Endothelial cell (in vitro differentiated cells): ENCODE measurements around the gene CALN1. TPM values are rescaled to one million over a fixed set of nuclear protein-coding genes. Genes with fewer than 3 reads are reported as not detected.
"Not testable (repeated sequence)": the region's sequence is repeated elsewhere in the genome, so short reads cannot be mapped to it uniquely, and the experiment has no call there.

Experiments
- DNase-seq: peaks from one replicate; pipeline ENCODE4 v3.0.0; 2021; ENCODE audit warnings: low spot score
- H3K27ac Mint-ChIP-seq: one replicate; pipeline ENCODE4 v1.8.0; 2021; ENCODE audit warnings: mixed read lengths, inconsistent platforms; ENCODE audit not compliant: unreplicated experiment
- H3K27me3 Mint-ChIP-seq: one replicate; pipeline ENCODE4 v1.8.0; 2021; ENCODE audit warnings: mild to moderate bottlenecking, moderate library complexity, mixed read lengths, inconsistent platforms; ENCODE audit not compliant: unreplicated experiment
- H3K36me3 Mint-ChIP-seq: one replicate; pipeline ENCODE4 v1.8.0; 2021; ENCODE audit warnings: mild to moderate bottlenecking, low read depth, mixed read lengths, inconsistent platforms; ENCODE audit not compliant: unreplicated experiment
- H3K4me1 Mint-ChIP-seq: one replicate; pipeline ENCODE4 v1.8.0; 2021; ENCODE audit warnings: mild to moderate bottlenecking, mixed read lengths, inconsistent platforms; ENCODE audit not compliant: unreplicated experiment
- H3K4me3 Mint-ChIP-seq: one replicate; pipeline ENCODE4 v1.8.0; 2021; ENCODE audit warnings: mild to moderate bottlenecking, mixed read lengths, inconsistent platforms; ENCODE audit not compliant: unreplicated experiment
- H3K9me3 Mint-ChIP-seq: one replicate; pipeline ENCODE4 v1.8.0; 2021; ENCODE audit warnings: mixed read lengths, inconsistent platforms; ENCODE audit not compliant: unreplicated experiment
- CTCF ChIP-seq: fragments of 200-600 bp; sonication (generic); IDR thresholded peaks from one replicate; pipeline ENCODE4 v1.5.0; 2021; ENCODE audit warnings: antibody characterized with exemption; ENCODE audit not compliant: unreplicated experiment
- total RNA-seq: library from RNA; stranded (reverse); fragmentation: NEBNext Ultra II Directional; extraction: Animal tissue kit (Norgen Biotek cat#: 25700); gene quantifications from one replicate; pipeline ENCODE4 v1.2.1, GENCODE V29; 2021; ENCODE audit not compliant: unreplicated experiment

CALN1 gene
- total RNA-seq, 1 donor from 2014 or later = 1.4 TPM

GRCh38 chr7:72078301-72078700 lies 333.8 kb downstream of the CALN1 start:
- DNase-seq = no peak
- H3K27ac Mint-ChIP-seq = no peak overlapping the region
- H3K36me3 Mint-ChIP-seq = no peaks in the 10 kb centered on the region
- H3K27me3 Mint-ChIP-seq = peaks cover 1% of the 10 kb centered on the region
- H3K4me3 Mint-ChIP-seq = no peak overlapping the region
- peaks cover 4% of the 10 kb centered on the region for H3K4me1 Mint-ChIP-seq
- no peak for TF ChIP-seq CTCF
- H3K9me3 Mint-ChIP-seq = peaks cover 4% of the 10 kb centered on the region

DNA sequence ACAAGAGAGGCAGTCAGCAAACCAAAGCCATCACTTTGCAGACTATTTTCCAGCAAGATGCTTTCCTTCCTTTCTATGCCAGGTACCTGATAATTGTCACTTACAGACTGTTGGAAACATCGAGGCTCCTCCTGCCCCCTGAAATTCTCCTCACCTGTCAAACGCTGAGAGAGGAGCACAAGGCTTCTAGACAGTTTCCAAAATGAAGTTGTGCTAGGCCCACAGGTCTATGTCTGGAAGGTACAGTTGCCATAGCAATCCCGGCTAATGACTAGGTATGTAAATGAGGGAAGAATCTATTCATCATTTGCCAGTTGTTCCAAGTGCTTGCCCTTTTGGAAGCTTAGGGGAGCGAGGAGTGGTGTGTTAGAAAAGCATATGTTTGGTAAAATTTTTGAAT lies 334.4 kb downstream of the CALN1 start:
- H3K36me3 Mint-ChIP-seq = no peaks in the 10 kb centered on the region
- TF ChIP-seq CTCF = no peak
- no peak overlapping the region for H3K27ac Mint-ChIP-seq
- H3K4me1 Mint-ChIP-seq = peaks cover 4% of the 10 kb centered on the region
- no peak for DNase-seq
- H3K27me3 Mint-ChIP-seq = peaks cover 1% of the 10 kb centered on the region
- peaks cover 4% of the 10 kb centered on the region for H3K9me3 Mint-ChIP-seq
- H3K4me3 Mint-ChIP-seq = no peak overlapping the region

DNA sequence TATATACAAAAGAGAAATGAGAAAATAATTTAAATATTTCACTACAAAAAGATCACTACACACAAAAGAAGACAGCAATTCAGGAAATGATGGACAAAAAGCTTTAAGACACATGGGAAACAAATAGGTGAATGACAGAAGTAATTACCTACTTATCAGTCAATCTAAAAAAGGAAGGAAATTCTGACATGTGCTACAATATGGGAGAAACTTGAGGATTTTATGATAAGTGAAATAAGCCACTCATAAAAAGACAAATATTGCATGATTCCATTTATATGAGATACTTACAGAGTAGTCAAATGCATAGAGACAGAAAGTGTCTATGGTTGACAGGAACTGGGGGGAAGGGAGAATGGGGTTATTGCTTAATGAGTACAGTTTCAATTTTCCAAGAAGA lies 339.2 kb downstream of the CALN1 start:
- H3K36me3 Mint-ChIP-seq = no peaks in the 10 kb centered on the region
- H3K9me3 Mint-ChIP-seq = peaks cover 14% of the 10 kb centered on the region
- DNase-seq = no peak
- TF ChIP-seq CTCF = no peak
- H3K4me3 Mint-ChIP-seq = no peak overlapping the region
- H3K27me3 Mint-ChIP-seq = peaks cover 3% of the 10 kb centered on the region
- H3K27ac Mint-ChIP-seq = no peak overlapping the region
- no peaks in the 10 kb centered on the region for H3K4me1 Mint-ChIP-seq

DNA sequence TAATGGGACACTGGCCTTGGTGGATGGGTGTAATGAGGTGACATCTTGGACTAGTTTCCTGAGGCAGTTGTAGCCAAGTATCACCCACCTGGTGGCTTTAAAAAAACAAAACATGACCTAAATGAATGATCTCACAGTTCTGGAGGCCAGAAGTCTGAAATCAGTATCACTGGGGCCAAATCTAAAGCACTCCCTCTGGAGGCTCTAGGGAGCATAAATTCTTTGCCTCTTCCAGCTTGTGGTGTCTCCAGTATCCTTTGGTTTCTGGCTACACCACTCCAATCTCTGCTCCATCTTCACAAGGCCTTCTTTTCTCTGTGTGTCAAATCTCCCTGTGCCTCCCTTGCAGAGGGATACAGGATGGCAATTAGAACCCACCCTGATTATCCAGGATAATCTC lies 342.9 kb downstream of the CALN1 start:
- DNase-seq = no peak
- Mint-ChIP-seq H3K27me3 (peaks cover 4% of the 10 kb centered on the region), H3K9me3 (peaks cover 10% of the 10 kb centered on the region), H3K27ac (no peak overlapping the region), H3K4me3 (no peak overlapping the region), H3K4me1 (no peaks in the 10 kb centered on the region), H3K36me3 (no peaks in the 10 kb centered on the region)
- TF ChIP-seq CTCF = no peak

- not testable (repeated sequence) for H3K36me3 Mint-ChIP-seq, H3K4me3 Mint-ChIP-seq, H3K4me1 Mint-ChIP-seq, DNase-seq, H3K9me3 Mint-ChIP-seq, H3K27ac Mint-ChIP-seq, H3K27me3 Mint-ChIP-seq
These were observed 346.4 kb downstream of the CALN1 start for GRCh38 chr7:72065764-72066163.

DNA sequence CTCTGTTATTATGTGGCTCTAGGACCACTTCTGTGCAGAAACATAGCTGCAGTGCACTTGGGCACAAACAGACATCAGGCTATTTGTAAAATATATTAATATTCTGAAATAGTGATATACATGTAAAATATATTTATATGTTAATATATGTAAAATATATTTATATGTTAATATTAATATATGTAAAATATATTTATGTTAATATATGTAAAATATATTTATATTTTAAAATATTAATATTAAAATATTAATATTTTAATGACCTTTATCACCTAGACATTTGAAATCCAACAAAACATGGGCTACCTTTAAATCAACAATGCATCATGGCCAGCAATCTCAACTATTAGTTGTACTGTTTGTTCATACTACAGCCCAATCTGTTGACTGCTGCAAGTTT lies 347.2 kb downstream of the CALN1 start:
- Mint-ChIP-seq H3K4me1 (no peaks in the 10 kb centered on the region), H3K36me3 (no peaks in the 10 kb centered on the region), H3K27ac (no peak overlapping the region), H3K4me3 (no peak overlapping the region), H3K27me3 (peaks cover 1% of the 10 kb centered on the region), H3K9me3 (peaks cover 5% of the 10 kb centered on the region)
- TF ChIP-seq CTCF = no peak
- DNase-seq = no peak
